Measurements from ENCODE around the gene CFAP77.

GRCh38 chr9:132494857-132495256 lies 84.8 kb downstream of the CFAP77 start:
- TF ChIP-seq POLR2A (IDR thresholded peaks at IDR 0.05; ENCODE audit: low read depth, low read length) (no peak), CTCF (conservative IDR thresholded peaks at IDR 0.05; ENCODE audit: low read depth, low read length) (no peak), RAD21 (IDR thresholded peaks at IDR 0.05; ENCODE audit: low read length) (no peak), SMC3 (IDR thresholded peaks at IDR 0.05; ENCODE audit: low read depth, low read length) (no peak), MXI1 (IDR thresholded peaks at IDR 0.05; ENCODE audit: borderline replicate concordance, low read depth, low read length) (no peak), USF2 (IDR thresholded peaks at IDR 0.05; ENCODE audit: low read depth, low read length) (no peak), BHLHE40 (IDR thresholded peaks at IDR 0.05; ENCODE audit: low read depth, low read length) (no peak)
